Thyroid gland (tissue), 4 donors: ENCODE measurements around the gene MTREX. TPM values are rescaled to one million over a fixed set of nuclear protein-coding genes. Genes with fewer than 3 reads are reported as not detected.

Experiments
- DNase-seq, 2 donors: peaks; one replicate each; pipeline ENCODE4 v3.0.0-alpha.2; 2019
- H3K27ac ChIP-seq, 3 donors: fragments of 200-600 bp; sonication (generic); 1 replicate in 2 of 3; 2 replicates in 1 of 3; pipeline ENCODE4 v1.5.1; 2016 to 2019; ENCODE audit warnings: mild to moderate bottlenecking in 1 of 3, moderate library complexity in 1 of 3
- H3K27me3 ChIP-seq: fragments of 200-600 bp; sonication (generic); one replicate; pipeline ENCODE4 v1.5.1; 2019
- H3K36me3 ChIP-seq, 2 donors: fragments of 200-600 bp; sonication (generic); one replicate each; pipeline ENCODE4 v1.5.1; 2016 to 2019
- H3K4me1 ChIP-seq, 2 donors: fragments of 200-600 bp; sonication (generic); one replicate each; pipeline ENCODE4 v1.5.1; 2017 to 2019
- H3K4me3 ChIP-seq, 3 donors: fragments of 200-600 bp; sonication (generic); replicated peaks in 1 of 3; 1 replicate in 2 of 3; 2 replicates in 1 of 3; pipeline ENCODE4 v1.5.1; 2016; ENCODE audit warnings: mild to moderate bottlenecking in 1 of 3
- H3K9me3 ChIP-seq: fragments of 200-600 bp; sonication (generic); one replicate; pipeline ENCODE4 v1.5.1; 2017
- POLR2A ChIP-seq, 2 donors: fragments of 450-650 bp; IDR thresholded peaks; one replicate each; pipeline ENCODE4 v1.6.1; 2017; ENCODE audit warnings: antibody characterized with exemption in 2 of 2, mild to moderate bottlenecking in 2 of 2, moderate library complexity in 1 of 2
- WGBS, 2 donors: methylation state at CpG; one replicate each; pipeline ENCODE4 v1.1.5; 2017; 5-methylcytosine and 5-hydroxymethylcytosine counted together
- intact Hi-C: fragments of 100-400 bp; cut with DNase I; formaldehyde crosslinking; loops from one replicate; pipeline ENCODE4 v1.15.1; 2023
- total RNA-seq, 4 donors: library from RNA; depleted of rRNA; stranded (reverse); fragments of >200 nt; gene quantifications; one replicate each; pipeline ENCODE4 v1.2.3, GENCODE V29; 2016
- TF ChIP-seq, protein P1 (sequence below), 6 experiments: fragments of 200-600 bp in 3 of 6; fragments of 450-650 bp in 3 of 6; sonication (generic) in 3 of 6; IDR thresholded peaks; one replicate each; pipeline ENCODE4 v1.5.1; 2016 to 2019; ENCODE audit warnings: antibody characterized with exemption in 6 of 6, mild to moderate bottlenecking in 2 of 6, inconsistent platforms in 1 of 6, moderate library complexity in 1 of 6

Gene MTREX
- total RNA-seq, 4 donors from 2014 or later: 86.3 to 94.4 (median 92.6) TPM

DNA sequence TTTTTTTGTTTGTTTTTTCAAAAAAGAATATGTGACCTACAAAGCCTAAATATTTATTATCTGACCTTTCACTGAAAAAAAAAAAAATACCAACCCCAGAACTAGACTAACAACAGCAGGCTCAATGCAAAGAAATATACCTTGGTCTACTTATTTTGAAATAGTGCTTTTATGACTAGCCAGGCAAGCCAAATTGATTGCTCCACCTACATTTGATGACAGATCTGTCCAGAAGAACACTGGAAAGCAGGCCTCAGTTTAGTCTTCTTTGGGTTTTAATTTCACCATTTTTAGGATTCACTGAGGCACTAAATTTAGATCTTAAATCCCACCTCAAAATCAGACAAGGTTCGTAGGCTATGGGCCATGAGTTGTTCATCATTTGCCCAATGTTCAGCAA, 129.7 kb downstream of the MTREX start:
- H3K4me1 ChIP-seq: peaks cover 33 to 43% of the 10 kb centered on the region in 2 donors

DNA sequence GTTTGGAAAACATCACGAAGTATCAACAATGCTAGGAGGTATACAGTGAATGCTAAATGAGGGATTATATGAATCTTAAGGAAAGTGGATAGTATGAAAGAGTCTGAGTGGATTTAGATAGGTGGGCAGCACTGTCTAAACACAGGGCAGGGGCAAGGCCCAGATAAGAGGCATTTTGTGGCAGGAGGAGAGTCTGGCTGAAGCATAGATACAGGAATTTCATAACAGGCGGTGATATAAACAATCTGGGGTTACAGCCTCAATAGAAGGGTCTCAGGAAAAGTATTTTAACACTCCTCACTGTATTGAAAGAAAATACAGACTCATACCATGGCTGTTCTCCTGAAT, 130.0 kb downstream of the MTREX start:
- WGBS, 2 donors: 86 to 94% methylated on average over 2 of the region's 2 CpGs
- Histone ChIP-seq H3K9me3 (no peaks in the 10 kb centered on the region), H3K27ac (peak overlapping the region; percentile 75 to 90 (median 86)), H3K4me1 (peaks cover 33 to 43% of the 10 kb centered on the region in 2 donors), H3K4me3 (no peak overlapping the region), H3K36me3 (no peaks in the 10 kb centered on the region), H3K27me3 (no peaks in the 10 kb centered on the region)
- no peak for DNase-seq
- intact Hi-C loops: loop anchor here (10.0 kb wide), 1 partner anchor 97 kb away; the partner anchor contains the start of gene PLPP1
- TF ChIP-seq, protein P1, sequence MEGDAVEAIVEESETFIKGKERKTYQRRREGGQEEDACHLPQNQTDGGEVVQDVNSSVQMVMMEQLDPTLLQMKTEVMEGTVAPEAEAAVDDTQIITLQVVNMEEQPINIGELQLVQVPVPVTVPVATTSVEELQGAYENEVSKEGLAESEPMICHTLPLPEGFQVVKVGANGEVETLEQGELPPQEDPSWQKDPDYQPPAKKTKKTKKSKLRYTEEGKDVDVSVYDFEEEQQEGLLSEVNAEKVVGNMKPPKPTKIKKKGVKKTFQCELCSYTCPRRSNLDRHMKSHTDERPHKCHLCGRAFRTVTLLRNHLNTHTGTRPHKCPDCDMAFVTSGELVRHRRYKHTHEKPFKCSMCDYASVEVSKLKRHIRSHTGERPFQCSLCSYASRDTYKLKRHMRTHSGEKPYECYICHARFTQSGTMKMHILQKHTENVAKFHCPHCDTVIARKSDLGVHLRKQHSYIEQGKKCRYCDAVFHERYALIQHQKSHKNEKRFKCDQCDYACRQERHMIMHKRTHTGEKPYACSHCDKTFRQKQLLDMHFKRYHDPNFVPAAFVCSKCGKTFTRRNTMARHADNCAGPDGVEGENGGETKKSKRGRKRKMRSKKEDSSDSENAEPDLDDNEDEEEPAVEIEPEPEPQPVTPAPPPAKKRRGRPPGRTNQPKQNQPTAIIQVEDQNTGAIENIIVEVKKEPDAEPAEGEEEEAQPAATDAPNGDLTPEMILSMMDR (IDR thresholded peaks at IDR 0.05): no peak
- TF ChIP-seq POLR2A (IDR thresholded peaks at IDR 0.05): no peak

More for the DNA sequence above, 129.7 kb downstream of the MTREX start:
- no peaks in the 10 kb centered on the region for H3K36me3 ChIP-seq
- TF ChIP-seq, protein P1 (IDR thresholded peaks at IDR 0.05): no peak
- TF ChIP-seq POLR2A (IDR thresholded peaks at IDR 0.05): no peak
- WGBS, 2 donors: 84 to 97% methylated on average over 1 of the region's 1 CpG
- peak overlapping the region; percentile 75 to 90 (median 86) for H3K27ac ChIP-seq
- intact Hi-C loops: loop anchor here (10.0 kb wide), 1 partner anchor 97 kb away; the partner anchor contains the start of gene PLPP1
- H3K27me3 ChIP-seq: no peaks in the 10 kb centered on the region
- DNase-seq: no peak
- no peaks in the 10 kb centered on the region for H3K9me3 ChIP-seq
- H3K4me3 ChIP-seq: no peak overlapping the region

DNA sequence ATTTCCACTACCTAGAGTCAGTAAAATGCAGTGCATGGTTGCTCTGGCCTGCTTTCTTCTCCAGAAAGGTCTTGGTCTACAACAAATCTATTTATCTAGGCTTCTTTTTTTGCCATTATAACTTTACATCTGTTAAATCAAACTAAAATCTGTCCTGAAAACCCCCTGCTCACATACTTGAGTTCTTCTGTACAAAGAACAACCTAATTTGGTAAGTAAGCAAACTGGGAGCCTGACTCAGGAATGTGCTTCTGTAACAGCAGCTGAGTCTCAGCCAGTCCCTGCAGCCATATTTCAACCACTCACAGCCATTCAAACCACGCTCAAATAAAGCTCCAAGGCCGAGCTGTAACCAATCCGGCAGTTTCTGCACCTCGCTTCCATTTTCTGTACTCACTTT, 131.2 kb downstream of the MTREX start:
- peak overlapping the region; percentile 75 to 90 (median 86) for H3K27ac ChIP-seq
- H3K36me3 ChIP-seq: no peaks in the 10 kb centered on the region
- WGBS, 2 donors: 56 to 68% methylated on average over 4 of the region's 4 CpGs
- no peaks in the 10 kb centered on the region for H3K27me3 ChIP-seq
- H3K4me1 ChIP-seq: peaks cover 33 to 43% of the 10 kb centered on the region in 2 donors
- H3K9me3 ChIP-seq: no peaks in the 10 kb centered on the region
- intact Hi-C loops: loop anchor here (10.0 kb wide), 1 partner anchor 96 kb away; the partner anchor contains the start of gene PLPP1
- TF ChIP-seq POLR2A (IDR thresholded peaks at IDR 0.05): peak in 1 of 2 donors; percentile 60
- TF ChIP-seq, protein P1 (IDR thresholded peaks at IDR 0.05): no peak
- H3K4me3 ChIP-seq: no peak overlapping the region
- DNase-seq: peak; percentile 65 to 70

DNA sequence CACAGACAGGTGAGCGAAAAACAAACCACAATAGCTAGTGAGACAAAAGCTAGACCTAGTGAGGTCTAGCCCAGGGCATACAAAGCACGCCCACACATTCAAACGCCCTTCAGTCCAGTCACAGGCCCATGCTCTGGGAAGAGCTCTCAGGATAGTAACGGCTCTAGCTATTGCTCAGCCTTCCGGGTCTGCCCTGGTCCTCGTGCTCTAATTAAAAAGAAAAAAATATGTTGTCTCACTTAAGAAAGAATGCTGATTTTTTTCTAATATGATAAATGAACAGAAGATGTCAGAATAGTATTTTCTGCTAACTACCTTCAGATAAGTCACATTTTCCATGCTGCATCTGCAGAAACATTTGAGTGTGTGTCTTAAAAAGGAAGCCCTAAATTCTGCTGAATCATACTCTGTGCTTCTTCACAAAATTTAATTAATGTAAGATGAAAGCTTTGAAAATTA, 132.4 kb downstream of the MTREX start:
- TF ChIP-seq POLR2A (IDR thresholded peaks at IDR 0.05): no peak
- TF ChIP-seq, protein P1 (IDR thresholded peaks at IDR 0.05): no peak
- Histone ChIP-seq H3K27me3 (no peaks in the 10 kb centered on the region), H3K9me3 (no peaks in the 10 kb centered on the region), H3K4me3 (no peak overlapping the region), H3K27ac (peak overlapping the region; percentile 75 to 90 (median 86)), H3K4me1 (peaks cover 33 to 43% of the 10 kb centered on the region in 2 donors), H3K36me3 (no peaks in the 10 kb centered on the region)
- peak; percentile 84 to 86 for DNase-seq
- WGBS, 2 donors: 31% methylated on average over 6 of the region's 6 CpGs
- intact Hi-C loops: no loop called here

DNA sequence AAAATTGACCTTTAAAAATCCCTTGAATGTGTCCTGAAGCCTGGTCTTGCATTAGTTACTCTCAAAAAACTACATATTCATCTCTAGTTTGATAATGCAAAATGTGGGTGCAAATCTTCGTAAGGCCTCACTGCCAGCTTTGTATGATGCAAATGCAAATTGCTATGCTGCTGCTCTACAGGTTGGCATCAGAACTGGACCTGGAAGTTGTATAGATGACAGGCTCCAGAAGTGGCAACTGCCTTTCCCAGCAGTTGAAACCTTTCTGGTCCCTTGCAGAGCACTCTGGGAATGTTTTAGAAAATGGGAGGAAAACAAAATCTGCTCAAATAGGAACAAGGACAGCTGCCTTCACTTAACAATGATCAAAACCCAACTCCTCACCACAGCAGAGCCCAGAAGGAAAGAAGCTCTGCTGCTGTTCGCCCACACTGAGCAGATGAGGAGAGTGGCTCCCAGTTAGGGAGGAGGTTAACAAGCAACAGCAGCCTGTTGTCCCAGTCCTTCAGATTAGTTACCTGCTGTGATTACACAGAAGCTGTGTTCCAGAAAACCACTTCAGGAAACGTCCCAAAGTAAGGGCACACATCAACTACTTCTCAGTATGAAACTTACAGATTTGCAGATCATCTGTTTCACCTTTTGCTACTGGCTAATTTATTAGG, 133.4 kb downstream of the MTREX start:
- TF ChIP-seq, protein P1 (IDR thresholded peaks at IDR 0.05): no peak
- TF ChIP-seq POLR2A (IDR thresholded peaks at IDR 0.05): peak in 1 of 2 donors; percentile 19
- intact Hi-C loops: no loop called here
- 70 to 76% methylated on average over 3 of the region's 3 CpGs for WGBS, 2 donors

More for the DNA sequence above, 133.4 kb downstream of the MTREX start:
- no peak overlapping the region for H3K4me3 ChIP-seq
- peaks cover 33 to 43% of the 10 kb centered on the region in 2 donors for H3K4me1 ChIP-seq
- no peaks in the 10 kb centered on the region for H3K27me3 ChIP-seq
- DNase-seq: peak; percentile 24 to 33
- H3K9me3 ChIP-seq: no peaks in the 10 kb centered on the region
- peak overlapping the region; percentile 75 to 90 (median 86) for H3K27ac ChIP-seq
- no peaks in the 10 kb centered on the region for H3K36me3 ChIP-seq
